GM21529 (cell line): ENCODE measurements around the gene ZNF277.

Experiments
- ATAC-seq: cut with Tn5 transposase; IDR thresholded peaks from one replicate; pipeline ENCODE4 v1.9.1; 2021; ENCODE audit not compliant: unreplicated experiment

ZNF277 gene

GRCh38 chr7:112184455-112184854 lies 22.0 kb upstream of the ZNF277 start:
- ATAC-seq, result no peak

GRCh38 chr7:112185005-112185834 lies 21.3 kb upstream of the ZNF277 start:
- no peak for ATAC-seq

- no peak for ATAC-seq
These were observed 20.2 kb upstream of the ZNF277 start for GRCh38 chr7:112186300-112186699.

GRCh38 chr7:112188257-112188656 lies 18.2 kb upstream of the ZNF277 start:
- no peak for ATAC-seq

GRCh38 chr7:112189691-112190090 lies 16.8 kb upstream of the ZNF277 start:
- no peak for ATAC-seq

- ATAC-seq, result no peak
These were observed 16.4 kb upstream of the ZNF277 start for GRCh38 chr7:112190120-112190519.

GRCh38 chr7:112192236-112193154 lies 14.0 kb upstream of the ZNF277 start:
- no peak for ATAC-seq

GRCh38 chr7:112193915-112194502 lies 12.5 kb upstream of the ZNF277 start:
- ATAC-seq, result no peak

- ATAC-seq, result no peak
These were observed 10.8 kb upstream of the ZNF277 start for GRCh38 chr7:112195717-112196116.

GRCh38 chr7:112197322-112197721 lies 9.2 kb upstream of the ZNF277 start:
- ATAC-seq, result no peak

- ATAC-seq, result no peak
These were observed 7.3 kb upstream of the ZNF277 start for GRCh38 chr7:112199035-112199655.

- no peak for ATAC-seq
These were observed 6.8 kb upstream of the ZNF277 start for GRCh38 chr7:112199672-112200071.

GRCh38 chr7:112201411-112201810 lies 5.1 kb upstream of the ZNF277 start:
- ATAC-seq, result no peak

GRCh38 chr7:112201839-112202238 lies 4.7 kb upstream of the ZNF277 start:
- no peak for ATAC-seq

GRCh38 chr7:112202816-112203215 lies 3.7 kb upstream of the ZNF277 start:
- ATAC-seq, result no peak

- ATAC-seq, result no peak
These were observed 3.1 kb upstream of the ZNF277 start for GRCh38 chr7:112203365-112203739.

- no peak for ATAC-seq
These were observed 1.8 kb upstream of the ZNF277 start for GRCh38 chr7:112204499-112205342.

- peak; percentile 15 for ATAC-seq
These were observed 905 bp upstream of the ZNF277 start for GRCh38 chr7:112205343-112206237.

GRCh38 chr7:112206991-112207592 lies 597 bp downstream of the ZNF277 start:
- no peak for ATAC-seq
